ENCODE data around the gene MGST2.

GRCh38 chr4:139684351-139684750 is 18.7 kb downstream of the MGST2 start:
- TF ChIP-seq EZH2 (IDR thresholded peaks at IDR 0.05) (no peak), POLR2AphosphoS5 (IDR thresholded peaks at IDR 0.05; ENCODE audit: borderline replicate concordance, low read depth, low read length) (no peak)
